Colonic mucosa (tissue), 4 donors: ENCODE data around the gene MESD. TPM values are rescaled to one million over a fixed set of nuclear protein-coding genes. Genes with fewer than 3 reads are reported as not detected.

Experiments used
- DNase-seq: peaks from one replicate; pipeline ENCODE4 v3.0.0-alpha.2; 2020
- H3K27ac ChIP-seq: fragments of 200-600 bp; one replicate; pipeline ENCODE4 v1.8.0; 2021
- H3K27me3 ChIP-seq: fragments of 200-600 bp; one replicate; pipeline ENCODE4 v1.8.0; 2021
- H3K36me3 ChIP-seq: fragments of 200-600 bp; one replicate; pipeline ENCODE4 v1.8.0; 2021
- H3K4me1 ChIP-seq: fragments of 200-600 bp; one replicate; pipeline ENCODE4 v1.8.0; 2021; ENCODE audit warnings: mild to moderate bottlenecking
- H3K4me3 ChIP-seq: fragments of 200-600 bp; one replicate; pipeline ENCODE4 v1.8.0; 2021
- H3K9ac ChIP-seq, 2 donors: one replicate each; pipeline ENCODE4 v1.7.0; 2013; ENCODE audit warnings: control low read depth in 2 of 2, low read depth in 2 of 2, low read length in 2 of 2
- H3K9me3 ChIP-seq: fragments of 200-600 bp; one replicate; pipeline ENCODE4 v1.8.0; 2021
- intact Hi-C: fragments of 100-400 bp; cut with DNase I; formaldehyde crosslinking; loops from one replicate; pipeline ENCODE4 v1.14.1; 2022
- total RNA-seq, 2 donors: library from RNA; stranded (reverse); fragmentation: NEBNext Ultra II Directional in 1 of 2; extraction: Animal tissue kit (Norgen Biotek cat#: 25700) in 1 of 2; gene quantifications; one replicate each; pipeline ENCODE4 v1.2.1, GENCODE V29; 2021
- TF ChIP-seq, protein P1 (sequence below): fragments of 200-600 bp; IDR thresholded peaks from one replicate; pipeline ENCODE4 v1.8.0; 2022; ENCODE audit warnings: antibody characterized with exemption, mild to moderate bottlenecking
- donor health status: healthy.
- donor health status: DM: no; HTN: no; CAD: no.
- donor health status: DM: no; HTN: no; CAD: no.

Gene MESD
- total RNA-seq, 2 donors from 2014 or later, result 20.4 to 26.1 TPM

DNA sequence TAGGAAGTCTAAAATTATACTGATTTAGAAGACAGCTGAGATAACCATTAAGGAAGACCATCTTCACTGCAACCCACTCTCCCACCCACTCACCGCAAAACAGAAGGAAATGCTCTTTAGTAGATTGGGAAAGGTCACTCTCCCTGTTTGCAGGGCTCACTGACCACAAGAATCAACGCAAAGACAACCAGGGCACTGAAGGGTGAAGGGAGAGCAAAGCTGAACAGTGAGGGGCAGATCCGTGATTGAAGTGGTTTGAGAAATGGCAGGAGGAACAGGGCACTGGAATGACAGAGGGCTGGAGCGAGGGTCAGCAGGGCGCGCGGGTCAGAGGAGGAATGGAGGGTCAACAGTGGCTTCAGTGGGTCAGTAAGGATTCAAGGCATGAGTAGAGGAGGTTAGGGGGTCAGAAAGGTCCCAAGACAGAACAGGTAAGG is 520 bp downstream of the MESD start:
- intact Hi-C loops, result loop anchor here (5.0 kb wide), 1 partner anchor 278 kb away; no protein-coding TSS in a partner anchor
- Histone ChIP-seq H3K36me3 (no peaks in the 10 kb centered on the region), H3K27me3 (no peaks in the 10 kb centered on the region), H3K9ac (peak overlapping the region; percentile 75 to 96), H3K27ac (peak overlapping the region; percentile 87), H3K4me1 (peaks cover 14% of the 10 kb centered on the region), H3K4me3 (peak overlapping the region; percentile 96), H3K9me3 (no peaks in the 10 kb centered on the region)
- TF ChIP-seq, protein P1, sequence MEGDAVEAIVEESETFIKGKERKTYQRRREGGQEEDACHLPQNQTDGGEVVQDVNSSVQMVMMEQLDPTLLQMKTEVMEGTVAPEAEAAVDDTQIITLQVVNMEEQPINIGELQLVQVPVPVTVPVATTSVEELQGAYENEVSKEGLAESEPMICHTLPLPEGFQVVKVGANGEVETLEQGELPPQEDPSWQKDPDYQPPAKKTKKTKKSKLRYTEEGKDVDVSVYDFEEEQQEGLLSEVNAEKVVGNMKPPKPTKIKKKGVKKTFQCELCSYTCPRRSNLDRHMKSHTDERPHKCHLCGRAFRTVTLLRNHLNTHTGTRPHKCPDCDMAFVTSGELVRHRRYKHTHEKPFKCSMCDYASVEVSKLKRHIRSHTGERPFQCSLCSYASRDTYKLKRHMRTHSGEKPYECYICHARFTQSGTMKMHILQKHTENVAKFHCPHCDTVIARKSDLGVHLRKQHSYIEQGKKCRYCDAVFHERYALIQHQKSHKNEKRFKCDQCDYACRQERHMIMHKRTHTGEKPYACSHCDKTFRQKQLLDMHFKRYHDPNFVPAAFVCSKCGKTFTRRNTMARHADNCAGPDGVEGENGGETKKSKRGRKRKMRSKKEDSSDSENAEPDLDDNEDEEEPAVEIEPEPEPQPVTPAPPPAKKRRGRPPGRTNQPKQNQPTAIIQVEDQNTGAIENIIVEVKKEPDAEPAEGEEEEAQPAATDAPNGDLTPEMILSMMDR, result no peak
- no peak for DNase-seq

GRCh38 chr15:80988148-80988796 is 1.3 kb downstream of the MESD start:
- H3K36me3 ChIP-seq, result no peaks in the 10 kb centered on the region
- H3K27me3 ChIP-seq, result no peaks in the 10 kb centered on the region
- no peak overlapping the region for H3K9ac ChIP-seq
- peaks cover 14% of the 10 kb centered on the region for H3K4me1 ChIP-seq
- intact Hi-C loops, result loop anchor here (5.0 kb wide), 1 partner anchor 279 kb away; no protein-coding TSS in a partner anchor
- TF ChIP-seq, protein P1, result no peak
- H3K4me3 ChIP-seq, result peak overlapping the region; percentile 96
- H3K27ac ChIP-seq, result no peak overlapping the region
- H3K9me3 ChIP-seq, result no peaks in the 10 kb centered on the region
- no peak for DNase-seq

DNA sequence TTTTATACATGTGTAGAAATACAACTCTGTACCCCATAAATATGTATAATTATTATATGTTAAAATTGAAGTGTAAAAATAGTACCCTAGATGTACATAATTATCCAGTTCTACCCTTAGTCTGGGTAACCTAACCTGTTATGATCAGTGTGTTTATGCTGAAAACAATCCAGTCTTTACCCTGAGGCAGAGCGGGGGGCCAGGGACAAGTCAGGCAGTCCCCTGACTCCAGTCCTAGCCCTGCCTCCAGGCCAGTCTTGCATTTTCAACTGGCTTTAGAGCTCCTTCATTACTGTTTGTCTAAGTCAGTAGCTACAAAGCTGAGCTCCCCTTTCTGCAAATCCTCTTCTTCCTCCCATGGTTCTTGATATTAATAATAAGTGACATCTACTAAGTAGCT is 3.1 kb downstream of the MESD start:
- peaks cover 14% of the 10 kb centered on the region for H3K4me1 ChIP-seq

GRCh38 chr15:80985981-80986380 is 3.6 kb downstream of the MESD start:
- Histone ChIP-seq H3K27ac (no peak overlapping the region), H3K9me3 (no peaks in the 10 kb centered on the region), H3K27me3 (no peaks in the 10 kb centered on the region), H3K4me3 (no peak overlapping the region), H3K36me3 (no peaks in the 10 kb centered on the region), H3K4me1 (peaks cover 14% of the 10 kb centered on the region), H3K9ac (no peak overlapping the region)
- intact Hi-C loops, result loop anchor here (5.0 kb wide), 1 partner anchor 281 kb away; no protein-coding TSS in a partner anchor
- TF ChIP-seq, protein P1, result no peak
- DNase-seq, result no peak

More for the DNA sequence above, 3.1 kb downstream of the MESD start:
- H3K4me3 ChIP-seq, result no peak overlapping the region
- H3K9me3 ChIP-seq, result no peaks in the 10 kb centered on the region
- H3K9ac ChIP-seq, result no peak overlapping the region
- no peaks in the 10 kb centered on the region for H3K27me3 ChIP-seq
- intact Hi-C loops, result loop anchor here (5.0 kb wide), 1 partner anchor 281 kb away; no protein-coding TSS in a partner anchor
- TF ChIP-seq, protein P1, result no peak
- no peak for DNase-seq
- H3K36me3 ChIP-seq, result no peaks in the 10 kb centered on the region
- H3K27ac ChIP-seq, result no peak overlapping the region

DNA sequence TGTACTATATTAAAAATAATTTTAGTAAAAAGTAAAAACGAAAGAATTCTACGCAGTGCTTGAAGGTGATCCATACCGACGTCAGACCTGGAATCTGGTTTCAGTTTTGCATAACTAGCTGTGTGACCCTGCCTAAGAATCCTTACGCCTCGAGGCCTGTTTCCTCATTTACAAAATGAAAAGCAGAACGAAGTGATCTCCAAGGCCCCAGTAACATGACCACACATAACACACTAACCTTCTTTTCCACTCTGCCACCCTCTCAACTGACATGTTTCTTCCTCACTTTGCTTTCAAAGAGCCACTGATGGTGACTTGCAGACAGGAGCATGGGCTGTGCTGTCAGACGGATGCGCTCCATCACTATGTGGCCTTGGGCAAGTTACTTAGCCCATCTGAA is 4.8 kb downstream of the MESD start:
- Histone ChIP-seq H3K27ac (no peak overlapping the region), H3K4me3 (no peak overlapping the region), H3K9me3 (no peaks in the 10 kb centered on the region), H3K27me3 (no peaks in the 10 kb centered on the region), H3K9ac (no peak overlapping the region), H3K4me1 (peaks cover 9% of the 10 kb centered on the region), H3K36me3 (no peaks in the 10 kb centered on the region)
- no peak for DNase-seq
- intact Hi-C loops, result loop anchor here (5.0 kb wide), 1 partner anchor 282 kb away; no protein-coding TSS in a partner anchor
- TF ChIP-seq, protein P1, result no peak
